ENCODE data around the gene RPGRIP1L.

DNA sequence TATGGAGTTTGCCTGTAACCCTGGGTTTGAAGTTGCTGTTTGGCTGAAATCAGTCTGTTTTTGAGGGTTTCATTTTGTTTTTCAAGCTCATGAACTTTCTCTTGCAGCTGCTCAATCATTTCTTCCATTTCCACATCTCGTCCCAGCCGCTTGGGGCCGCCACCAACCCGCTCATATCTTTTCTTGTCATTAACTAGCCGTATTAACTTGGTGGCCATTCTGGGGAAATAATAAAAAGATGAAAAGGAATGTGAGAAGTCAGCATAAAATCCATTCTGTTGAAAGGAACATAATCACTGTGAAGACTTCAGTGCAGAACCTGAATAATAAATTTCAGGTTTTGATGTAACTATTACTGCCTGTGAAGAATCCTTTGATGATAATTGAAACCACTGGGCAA, 11.5 kb downstream of the RPGRIP1L start:
- TF ChIP-seq, protein P1, sequence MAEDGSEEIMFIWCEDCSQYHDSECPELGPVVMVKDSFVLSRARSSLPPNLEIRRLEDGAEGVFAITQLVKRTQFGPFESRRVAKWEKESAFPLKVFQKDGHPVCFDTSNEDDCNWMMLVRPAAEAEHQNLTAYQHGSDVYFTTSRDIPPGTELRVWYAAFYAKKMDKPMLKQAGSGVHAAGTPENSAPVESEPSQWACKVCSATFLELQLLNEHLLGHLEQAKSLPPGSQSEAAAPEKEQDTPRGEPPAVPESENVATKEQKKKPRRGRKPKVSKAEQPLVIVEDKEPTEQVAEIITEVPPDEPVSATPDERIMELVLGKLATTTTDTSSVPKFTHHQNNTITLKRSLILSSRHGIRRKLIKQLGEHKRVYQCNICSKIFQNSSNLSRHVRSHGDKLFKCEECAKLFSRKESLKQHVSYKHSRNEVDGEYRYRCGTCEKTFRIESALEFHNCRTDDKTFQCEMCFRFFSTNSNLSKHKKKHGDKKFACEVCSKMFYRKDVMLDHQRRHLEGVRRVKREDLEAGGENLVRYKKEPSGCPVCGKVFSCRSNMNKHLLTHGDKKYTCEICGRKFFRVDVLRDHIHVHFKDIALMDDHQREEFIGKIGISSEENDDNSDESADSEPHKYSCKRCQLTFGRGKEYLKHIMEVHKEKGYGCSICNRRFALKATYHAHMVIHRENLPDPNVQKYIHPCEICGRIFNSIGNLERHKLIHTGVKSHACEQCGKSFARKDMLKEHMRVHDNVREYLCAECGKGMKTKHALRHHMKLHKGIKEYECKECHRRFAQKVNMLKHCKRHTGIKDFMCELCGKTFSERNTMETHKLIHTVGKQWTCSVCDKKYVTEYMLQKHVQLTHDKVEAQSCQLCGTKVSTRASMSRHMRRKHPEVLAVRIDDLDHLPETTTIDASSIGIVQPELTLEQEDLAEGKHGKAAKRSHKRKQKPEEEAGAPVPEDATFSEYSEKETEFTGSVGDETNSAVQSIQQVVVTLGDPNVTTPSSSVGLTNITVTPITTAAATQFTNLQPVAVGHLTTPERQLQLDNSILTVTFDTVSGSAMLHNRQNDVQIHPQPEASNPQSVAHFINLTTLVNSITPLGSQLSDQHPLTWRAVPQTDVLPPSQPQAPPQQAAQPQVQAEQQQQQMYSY (CRISPR knock-in tag; IDR thresholded peaks at IDR 0.05) = no peak
- TF ChIP-seq ZNF423 (CRISPR knock-in tag; IDR thresholded peaks at IDR 0.05) (no peak), ZNF317 (CRISPR knock-in tag; IDR thresholded peaks at IDR 0.05; ENCODE audit: borderline replicate concordance, low read depth) (no peak), ESRRA (CRISPR knock-in tag; IDR thresholded peaks at IDR 0.05; ENCODE audit: borderline replicate concordance) (no peak), USF1 (CRISPR knock-in tag; IDR thresholded peaks at IDR 0.05) (no peak), RELA (CRISPR knock-in tag; IDR thresholded peaks at IDR 0.05; ENCODE audit: borderline replicate concordance) (no peak), TCF7 (CRISPR knock-in tag; IDR thresholded peaks at IDR 0.05; ENCODE audit: low read depth) (no peak), AFF4 (CRISPR knock-in tag; IDR thresholded peaks at IDR 0.05; ENCODE audit: borderline replicate concordance) (no peak)
- TF ChIP-seq, protein P2, sequence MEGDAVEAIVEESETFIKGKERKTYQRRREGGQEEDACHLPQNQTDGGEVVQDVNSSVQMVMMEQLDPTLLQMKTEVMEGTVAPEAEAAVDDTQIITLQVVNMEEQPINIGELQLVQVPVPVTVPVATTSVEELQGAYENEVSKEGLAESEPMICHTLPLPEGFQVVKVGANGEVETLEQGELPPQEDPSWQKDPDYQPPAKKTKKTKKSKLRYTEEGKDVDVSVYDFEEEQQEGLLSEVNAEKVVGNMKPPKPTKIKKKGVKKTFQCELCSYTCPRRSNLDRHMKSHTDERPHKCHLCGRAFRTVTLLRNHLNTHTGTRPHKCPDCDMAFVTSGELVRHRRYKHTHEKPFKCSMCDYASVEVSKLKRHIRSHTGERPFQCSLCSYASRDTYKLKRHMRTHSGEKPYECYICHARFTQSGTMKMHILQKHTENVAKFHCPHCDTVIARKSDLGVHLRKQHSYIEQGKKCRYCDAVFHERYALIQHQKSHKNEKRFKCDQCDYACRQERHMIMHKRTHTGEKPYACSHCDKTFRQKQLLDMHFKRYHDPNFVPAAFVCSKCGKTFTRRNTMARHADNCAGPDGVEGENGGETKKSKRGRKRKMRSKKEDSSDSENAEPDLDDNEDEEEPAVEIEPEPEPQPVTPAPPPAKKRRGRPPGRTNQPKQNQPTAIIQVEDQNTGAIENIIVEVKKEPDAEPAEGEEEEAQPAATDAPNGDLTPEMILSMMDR (IDR thresholded peaks at IDR 0.05) = no peak

All from WTC11 (cell line).